Effector memory CD4-positive, alpha-beta T cell (primary cell): ENCODE data around the gene ARHGAP25.

Experiments used
- DNase-seq, 3 donors: peaks; one replicate each; pipeline ENCODE4 v3.0.0-alpha.2; 2020
- H3K27ac ChIP-seq: 2 replicates; pipeline ENCODE4 v1.7.0; 2013; ENCODE audit warnings: mild to moderate bottlenecking, low read length, moderate library complexity; ENCODE audit not compliant: insufficient read depth, poor library complexity, severe bottlenecking
- H3K27me3 ChIP-seq: replicated peaks from 2 replicates; pipeline ENCODE4 v1.7.0; 2013; ENCODE audit warnings: mild to moderate bottlenecking, low read length; ENCODE audit not compliant: insufficient read depth, control insufficient read depth, poor library complexity, severe bottlenecking
- H3K36me3 ChIP-seq: 2 replicates; pipeline ENCODE4 v1.7.0; 2013; ENCODE audit warnings: mild to moderate bottlenecking, low read length, moderate library complexity; ENCODE audit not compliant: control insufficient read depth, insufficient read depth
- H3K4me1 ChIP-seq: 2 replicates; pipeline ENCODE4 v1.7.0; 2013; ENCODE audit warnings: low read length, mild to moderate bottlenecking; ENCODE audit not compliant: control insufficient read depth, insufficient read depth, poor library complexity, severe bottlenecking
- H3K4me3 ChIP-seq: 2 replicates; pipeline ENCODE4 v1.7.0; 2013; ENCODE audit warnings: low read length, low read depth, mild to moderate bottlenecking; ENCODE audit not compliant: insufficient read depth, poor library complexity, severe bottlenecking
- H3K9me3 ChIP-seq: 2 replicates; pipeline ENCODE4 v1.7.0; 2013; ENCODE audit warnings: mild to moderate bottlenecking, low read length, moderate library complexity; ENCODE audit not compliant: control insufficient read depth

ARHGAP25 gene

GRCh38 chr2:68825866-68826265, 91.3 kb downstream of the ARHGAP25 start:
- H3K27me3 ChIP-seq: no peaks in the 10 kb centered on the region
- peaks cover 20% of the 10 kb centered on the region for H3K4me1 ChIP-seq
- no peaks in the 10 kb centered on the region for H3K9me3 ChIP-seq
- H3K4me3 ChIP-seq: no peak overlapping the region
- DNase-seq: no peak
- no peak overlapping the region for H3K27ac ChIP-seq
- H3K36me3 ChIP-seq: peaks cover 60% of the 10 kb centered on the region

- H3K27me3 ChIP-seq: no peaks in the 10 kb centered on the region
- no peaks in the 10 kb centered on the region for H3K9me3 ChIP-seq
- peak overlapping the region; percentile 37 for H3K27ac ChIP-seq
- no peak overlapping the region for H3K4me3 ChIP-seq
- peaks cover 38% of the 10 kb centered on the region for H3K4me1 ChIP-seq
- peaks cover 42% of the 10 kb centered on the region for H3K36me3 ChIP-seq
- DNase-seq: no peak
Measured at GRCh38 chr2:68827666-68828065, 93.1 kb downstream of the ARHGAP25 start.

GRCh38 chr2:68828887-68829708, 94.5 kb downstream of the ARHGAP25 start:
- Histone ChIP-seq H3K4me1 (peaks cover 38% of the 10 kb centered on the region), H3K27me3 (no peaks in the 10 kb centered on the region), H3K27ac (peak overlapping the region; percentile 73), H3K4me3 (no peak overlapping the region), H3K36me3 (peaks cover 28% of the 10 kb centered on the region), H3K9me3 (no peaks in the 10 kb centered on the region)
- DNase-seq: peak; percentile 58 to 70 (median 62)

- Histone ChIP-seq H3K36me3 (peaks cover 22% of the 10 kb centered on the region), H3K4me3 (no peak overlapping the region), H3K27me3 (no peaks in the 10 kb centered on the region), H3K9me3 (no peaks in the 10 kb centered on the region), H3K27ac (peak overlapping the region; percentile 73), H3K4me1 (peaks cover 38% of the 10 kb centered on the region)
- no peak for DNase-seq
Measured at GRCh38 chr2:68829749-68830148, 95.1 kb downstream of the ARHGAP25 start.

GRCh38 chr2:68831686-68832232, 97.1 kb downstream of the ARHGAP25 start:
- H3K4me3 ChIP-seq: no peak overlapping the region
- H3K27ac ChIP-seq: no peak overlapping the region
- H3K36me3 ChIP-seq: peaks cover 5% of the 10 kb centered on the region
- H3K4me1 ChIP-seq: peaks cover 38% of the 10 kb centered on the region
- no peaks in the 10 kb centered on the region for H3K27me3 ChIP-seq
- DNase-seq: no peak
- H3K9me3 ChIP-seq: no peaks in the 10 kb centered on the region

- no peak overlapping the region for H3K4me3 ChIP-seq
- peaks cover 4% of the 10 kb centered on the region for H3K36me3 ChIP-seq
- H3K9me3 ChIP-seq: no peaks in the 10 kb centered on the region
- no peak overlapping the region for H3K27ac ChIP-seq
- H3K27me3 ChIP-seq: no peaks in the 10 kb centered on the region
- peaks cover 38% of the 10 kb centered on the region for H3K4me1 ChIP-seq
- peak; percentile 8 to 15 (median 9) for DNase-seq
Measured at GRCh38 chr2:68832233-68832869, 97.7 kb downstream of the ARHGAP25 start.

GRCh38 chr2:68833162-68833561, 98.6 kb downstream of the ARHGAP25 start:
- peaks cover 38% of the 10 kb centered on the region for H3K4me1 ChIP-seq

GRCh38 chr2:68834737-68835376, 100.2 kb downstream of the ARHGAP25 start:
- H3K27me3 ChIP-seq: no peaks in the 10 kb centered on the region
- H3K27ac ChIP-seq: no peak overlapping the region
- no peak for DNase-seq
- no peaks in the 10 kb centered on the region for H3K9me3 ChIP-seq
- H3K4me1 ChIP-seq: peaks cover 21% of the 10 kb centered on the region
- H3K36me3 ChIP-seq: no peaks in the 10 kb centered on the region
- no peak overlapping the region for H3K4me3 ChIP-seq

More at GRCh38 chr2:68833162-68833561, 98.6 kb downstream of the ARHGAP25 start:
- Histone ChIP-seq H3K9me3 (no peaks in the 10 kb centered on the region), H3K27ac (no peak overlapping the region), H3K27me3 (no peaks in the 10 kb centered on the region), H3K4me3 (no peak overlapping the region), H3K36me3 (no peaks in the 10 kb centered on the region)
- DNase-seq: no peak

GRCh38 chr2:68835621-68836020, 101.0 kb downstream of the ARHGAP25 start:
- Histone ChIP-seq H3K27me3 (no peaks in the 10 kb centered on the region), H3K36me3 (no peaks in the 10 kb centered on the region), H3K4me3 (no peak overlapping the region), H3K4me1 (peaks cover 19% of the 10 kb centered on the region), H3K9me3 (no peaks in the 10 kb centered on the region), H3K27ac (no peak overlapping the region)
- DNase-seq: no peak
